SK-N-SH treated with all-trans-retinoic acid at 6 μM for 48 hours (cell line): ENCODE results near the gene TINAGL1.

Experiments
- ARNTL ChIP-seq: fragments of 450-650 bp; formaldehyde crosslinking; IDR thresholded peaks from 2 replicates; pipeline ENCODE4 v1.5.0; 2020; ENCODE audit warnings: low read depth, mild to moderate bottlenecking, moderate library complexity, borderline replicate concordance
- BACH2 ChIP-seq: fragments of 250-450 bp; sonication (Bioruptor Pico); IDR thresholded peaks from 2 replicates; pipeline ENCODE4 v1.9.0; 2021; ENCODE audit warnings: mild to moderate bottlenecking, borderline replicate concordance
- CSDC2 ChIP-seq: fragments of 250-450 bp; sonication (Bioruptor Pico); IDR thresholded peaks from 2 replicates; pipeline ENCODE4 v1.5.0; 2020; ENCODE audit warnings: mild to moderate bottlenecking, moderate library complexity
- ESRRG ChIP-seq: fragments of 250-450 bp; sonication (Bioruptor Pico); IDR thresholded peaks from 2 replicates; pipeline ENCODE4 v1.6.1; 2021; ENCODE audit warnings: mild to moderate bottlenecking
- GLIS3 ChIP-seq: fragments of 250-450 bp; sonication (Bioruptor Pico); IDR thresholded peaks from 2 replicates; pipeline ENCODE4 v1.5.0; 2020; ENCODE audit warnings: mild to moderate bottlenecking, moderate library complexity
- PPARA ChIP-seq: fragments of 250-450 bp; sonication (Bioruptor Pico); IDR thresholded peaks from 2 replicates; pipeline ENCODE4 v1.5.0; 2020; ENCODE audit warnings: mild to moderate bottlenecking, borderline replicate concordance
- TCF4 ChIP-seq: fragments of 250-450 bp; sonication (Bioruptor Pico); IDR thresholded peaks from 2 replicates; pipeline ENCODE4 v1.8.0; 2021; ENCODE audit warnings: mild to moderate bottlenecking, moderate library complexity, borderline replicate concordance
- ZC3H10 ChIP-seq: fragments of 250-450 bp; sonication (Bioruptor Pico); IDR thresholded peaks from 2 replicates; pipeline ENCODE4 v1.5.1; 2021; ENCODE audit warnings: mild to moderate bottlenecking, moderate library complexity
- ZFP3 ChIP-seq: fragments of 250-450 bp; sonication (Bioruptor Pico); IDR thresholded peaks from 2 replicates; pipeline ENCODE4 v1.5.0; 2020; ENCODE audit warnings: mild to moderate bottlenecking, moderate library complexity
- ZFP30 ChIP-seq: fragments of 450-650 bp; formaldehyde crosslinking; IDR thresholded peaks from 2 replicates; pipeline ENCODE4 v1.5.0; 2022; ENCODE audit warnings: mild to moderate bottlenecking, moderate library complexity
- ZNF70 ChIP-seq: fragments of 450-650 bp; formaldehyde crosslinking; IDR thresholded peaks from 2 replicates; pipeline ENCODE4 v1.5.0; 2020; ENCODE audit warnings: mild to moderate bottlenecking, moderate library complexity
- ZNF8 ChIP-seq: fragments of 450-650 bp; formaldehyde crosslinking; IDR thresholded peaks from 2 replicates; pipeline ENCODE4 v1.5.0; 2020; ENCODE audit warnings: mild to moderate bottlenecking, moderate library complexity

DNA sequence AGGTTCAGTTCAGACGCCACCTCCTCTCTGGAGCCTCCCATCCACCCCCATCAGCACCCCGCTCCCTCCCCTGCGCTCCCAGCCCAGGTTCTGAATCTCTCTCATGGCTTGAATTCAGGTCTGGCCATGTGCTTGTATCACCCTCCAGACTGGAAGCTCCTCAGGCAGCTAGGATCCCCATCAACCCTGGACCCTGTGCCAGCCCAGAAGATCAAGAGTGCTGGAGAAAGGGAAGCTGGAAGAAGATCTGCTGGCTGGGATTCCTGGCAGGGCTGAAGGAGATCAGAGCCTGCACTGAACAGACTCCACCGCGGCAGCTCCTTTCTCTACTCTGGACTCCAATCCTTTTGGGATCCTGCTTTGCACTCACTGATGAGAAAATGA is 11.7 kb upstream of the TINAGL1 start:
- TF ChIP-seq ARNTL, result no peak
- no peak for TF ChIP-seq PPARA (CRISPR knock-in tag)
- TF ChIP-seq TCF4 (CRISPR knock-in tag), result no peak
- no peak for TF ChIP-seq ZFP3 (CRISPR knock-in tag)
- no peak for TF ChIP-seq ESRRG (CRISPR knock-in tag)
- no peak for TF ChIP-seq GLIS3 (CRISPR knock-in tag)
- no peak for TF ChIP-seq CSDC2 (CRISPR knock-in tag)
- TF ChIP-seq ZNF8, result no peak
- no peak for TF ChIP-seq ZNF70 (CRISPR knock-in tag)
- TF ChIP-seq ZFP30, result no peak
- no peak for TF ChIP-seq BACH2
- TF ChIP-seq ZC3H10 (CRISPR knock-in tag), result no peak
